Right ventricle myocardium inferior (tissue), 1 donor: ENCODE data around the gene UMAD1. TPM values are rescaled to one million over a fixed set of nuclear protein-coding genes. Genes with fewer than 3 reads are reported as not detected.
"Not testable (repeated sequence)": the region's sequence is repeated elsewhere in the genome, so short reads cannot be mapped to it uniquely, and the experiment has no call there.

ENCODE experiments used
- ATAC-seq: fragments of 200-7000 bp; cut with Tn5 transposase; one replicate; pipeline ENCODE4 v1.9.1; 2020; ENCODE audit warnings: mild to moderate bottlenecking, moderate library complexity
- DNase-seq: peaks from one replicate; pipeline ENCODE4 v3.0.0; 2021; ENCODE audit errors: missing footprints
- intact Hi-C: fragments of 100-400 bp; cut with DNase I; formaldehyde crosslinking; loops from one replicate; pipeline ENCODE4 v1.11.0; 2022
- total RNA-seq: library from RNA; stranded (reverse); fragmentation: NEBNext Ultra II Directional; extraction: Animal tissue kit (Norgen Biotek cat#: 25700); gene quantifications from one replicate; pipeline ENCODE4 v1.2.1, GENCODE V29; 2021
- donor health status: DM: no; HTN: yes; CAD: no; lungs with severe emphysema.

Gene UMAD1
- total RNA-seq, 1 donor from 2014 or later, result 13.3 TPM

DNA sequence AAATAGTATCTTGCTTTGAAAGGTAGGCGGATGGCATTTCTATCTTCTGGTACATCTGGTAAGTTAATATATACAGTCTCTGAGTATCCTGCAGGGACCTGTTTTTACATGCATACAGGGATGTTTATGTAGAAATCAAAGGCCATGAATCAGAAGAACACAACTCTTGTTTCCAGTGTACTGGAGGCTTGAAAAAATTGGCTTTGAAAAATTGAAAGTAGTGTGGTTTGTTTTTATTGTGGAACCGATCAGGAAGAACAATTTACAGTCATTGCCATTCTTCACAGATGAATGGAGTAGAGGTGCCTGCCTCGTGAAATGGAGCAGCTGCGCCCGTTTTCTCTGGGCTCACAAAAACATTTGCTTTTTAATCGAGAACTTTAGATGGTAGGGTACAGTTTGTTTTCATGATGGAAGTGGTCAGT is 131.9 kb downstream of the UMAD1 start:
- intact Hi-C loops, result no loop called here
- DNase-seq (no peak), ATAC-seq (no peak)

DNA sequence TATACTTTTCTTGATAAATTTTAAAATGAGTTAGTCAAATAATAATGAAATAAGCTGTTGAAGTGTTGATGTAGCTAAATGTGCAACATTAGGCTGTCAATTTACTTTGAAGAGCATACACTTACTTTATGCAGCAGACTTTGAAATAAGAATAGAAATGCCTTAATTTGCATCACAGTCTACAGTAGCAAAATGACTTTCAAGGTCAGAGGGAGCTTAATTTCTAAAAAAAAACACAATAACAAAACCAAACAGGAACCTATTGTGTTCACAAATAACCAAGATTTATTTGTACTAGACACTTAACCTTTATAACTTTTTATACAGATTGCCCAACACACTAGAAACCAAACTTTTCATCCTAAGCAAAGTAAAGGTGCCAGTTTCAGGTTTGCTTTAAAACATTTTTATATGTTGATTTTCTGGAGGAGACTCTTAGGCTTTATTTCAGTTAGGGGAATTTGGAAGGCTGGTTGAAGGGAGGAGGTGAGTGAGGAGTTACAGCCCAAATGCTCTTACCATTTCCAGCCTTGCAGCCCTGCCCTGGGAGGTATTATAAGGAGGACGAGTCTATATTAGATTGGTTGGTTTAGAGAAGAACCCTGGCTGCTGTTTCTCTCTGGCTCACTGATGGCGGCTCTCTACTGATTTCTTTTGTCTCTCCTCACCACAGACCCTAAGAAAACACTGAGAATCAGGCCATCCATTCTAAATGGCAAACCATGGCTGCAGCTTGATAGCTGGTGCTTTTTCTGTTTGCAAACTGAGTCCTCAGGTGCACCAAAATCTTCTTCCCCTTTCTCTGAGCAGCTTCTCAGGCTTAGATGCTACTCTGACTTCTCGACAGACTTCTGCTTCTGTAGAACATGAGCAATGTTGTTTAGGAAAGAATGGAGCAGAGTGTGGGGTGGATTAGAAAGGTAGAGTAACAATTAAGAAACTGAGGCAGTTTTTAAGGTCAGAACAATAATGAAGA is 133.1 kb downstream of the UMAD1 start:
- ATAC-seq (no peak), DNase-seq (no peak)
- intact Hi-C loops, result no loop called here

DNA sequence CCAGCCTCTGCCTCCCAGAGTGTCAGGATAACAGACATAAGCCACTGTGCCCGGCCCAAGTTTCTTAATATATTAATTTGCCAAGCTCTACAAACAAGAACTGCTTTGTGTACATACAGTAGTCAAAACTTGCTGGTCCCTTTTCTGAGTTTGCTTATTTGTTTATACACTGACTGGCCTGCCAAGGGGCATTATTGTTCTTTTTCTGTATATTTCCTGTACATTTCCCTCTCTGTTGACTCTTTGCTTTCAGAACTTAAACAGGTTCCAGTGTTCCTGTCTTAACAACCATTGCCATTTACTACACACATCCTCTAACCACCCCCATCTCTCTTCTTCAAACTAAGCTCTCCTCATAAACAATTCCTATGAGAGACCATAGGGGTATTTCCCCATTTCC is 139.3 kb downstream of the UMAD1 start:
- ATAC-seq (no peak), DNase-seq (no peak)
- intact Hi-C loops, result no loop called here

DNA sequence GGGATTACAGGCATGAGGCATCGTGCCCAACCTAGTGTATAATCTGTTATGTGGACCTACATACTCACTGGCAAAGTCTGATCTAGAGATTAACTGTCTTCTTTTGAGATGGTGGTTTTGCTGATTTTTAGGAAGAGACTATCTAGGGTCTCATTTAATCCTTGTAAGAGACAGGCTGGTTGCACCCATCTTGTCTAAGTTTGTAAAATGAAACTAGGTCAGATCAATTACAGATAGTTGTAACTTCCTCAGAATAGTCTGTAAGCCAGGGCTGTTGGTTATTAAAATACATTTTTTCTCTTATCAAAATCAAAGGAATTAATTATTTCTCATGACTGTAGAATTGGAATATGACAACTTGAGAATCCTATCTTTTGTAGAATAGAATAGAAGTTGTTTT is 142.4 kb downstream of the UMAD1 start:
- DNase-seq, result no peak
- ATAC-seq, result no peak
- intact Hi-C loops, result no loop called here

DNA sequence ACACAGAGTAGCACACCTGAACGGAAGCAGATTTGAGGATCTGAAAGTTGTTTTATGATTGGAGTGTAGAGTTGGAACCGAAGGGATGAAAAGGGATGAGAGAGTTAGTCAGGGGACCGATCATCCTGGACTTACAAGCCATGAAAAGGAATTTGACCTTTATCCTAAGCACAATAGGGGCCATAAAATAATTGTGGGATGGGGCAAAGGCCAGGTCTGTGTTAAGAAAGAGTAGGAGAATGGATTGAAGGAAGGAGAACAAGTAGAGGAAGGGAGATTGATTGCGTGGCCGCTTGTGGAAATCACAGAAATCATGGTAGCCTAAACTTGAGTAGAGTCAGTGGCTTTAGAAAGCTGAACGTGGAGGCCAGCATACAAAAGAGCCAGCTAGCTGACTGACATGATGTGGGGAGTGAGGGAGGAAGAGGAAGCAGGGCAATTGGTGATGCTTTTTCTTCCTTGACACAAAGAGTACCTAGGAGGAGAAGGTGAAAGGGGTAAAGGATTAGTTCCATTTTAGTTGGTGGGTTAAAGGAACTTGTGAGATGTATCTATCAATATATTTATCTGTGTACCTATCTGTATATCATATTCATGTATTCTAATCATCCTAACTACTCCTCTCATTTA is 144.9 kb downstream of the UMAD1 start:
- DNase-seq (no peak), ATAC-seq (no peak)
- intact Hi-C loops, result no loop called here

DNA sequence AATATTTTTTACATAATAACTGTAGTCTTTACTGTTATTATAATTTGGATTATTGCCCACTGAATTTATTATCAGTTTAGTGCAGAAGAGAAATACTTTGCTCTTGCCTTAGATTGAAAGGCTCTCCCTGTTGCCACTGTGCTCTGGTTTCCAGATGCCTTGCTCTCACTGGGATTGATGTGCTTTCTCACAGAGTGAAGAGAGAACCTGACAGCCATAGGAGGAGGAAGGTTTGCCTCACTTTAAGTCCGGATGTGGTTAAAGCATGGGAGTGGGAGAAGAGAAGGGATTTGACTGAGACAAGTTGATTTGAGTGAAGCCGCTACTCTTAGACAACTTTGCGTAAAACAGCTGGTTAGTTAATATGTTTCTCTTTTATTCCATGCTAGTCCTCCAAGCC is 146.0 kb downstream of the UMAD1 start:
- DNase-seq, result no peak
- intact Hi-C loops, result no loop called here

DNA sequence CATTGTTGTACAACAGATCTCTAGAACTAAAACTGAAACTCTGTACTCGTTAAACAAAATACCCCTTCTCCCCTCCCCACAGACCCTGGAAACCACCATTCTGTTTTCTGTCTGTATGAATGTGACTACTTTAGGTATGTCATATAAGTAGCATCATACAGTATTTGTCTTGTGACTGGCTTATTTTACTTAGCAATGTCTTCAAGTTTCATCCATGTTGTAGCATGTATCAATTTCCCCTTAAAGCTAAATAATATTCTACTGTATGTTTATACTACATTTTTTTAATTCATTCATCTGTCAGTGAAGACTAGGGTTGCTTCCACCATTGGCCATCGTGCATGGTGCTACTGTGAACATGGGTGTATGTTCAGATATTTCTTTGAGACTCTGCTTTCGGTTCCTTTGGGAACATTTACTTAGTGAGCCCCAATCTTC is 149.0 kb downstream of the UMAD1 start:
- intact Hi-C loops, result no loop called here
- DNase-seq, result no peak
- no peak for ATAC-seq

More for the DNA sequence above, 146.0 kb downstream of the UMAD1 start:
- ATAC-seq, result no peak

DNA sequence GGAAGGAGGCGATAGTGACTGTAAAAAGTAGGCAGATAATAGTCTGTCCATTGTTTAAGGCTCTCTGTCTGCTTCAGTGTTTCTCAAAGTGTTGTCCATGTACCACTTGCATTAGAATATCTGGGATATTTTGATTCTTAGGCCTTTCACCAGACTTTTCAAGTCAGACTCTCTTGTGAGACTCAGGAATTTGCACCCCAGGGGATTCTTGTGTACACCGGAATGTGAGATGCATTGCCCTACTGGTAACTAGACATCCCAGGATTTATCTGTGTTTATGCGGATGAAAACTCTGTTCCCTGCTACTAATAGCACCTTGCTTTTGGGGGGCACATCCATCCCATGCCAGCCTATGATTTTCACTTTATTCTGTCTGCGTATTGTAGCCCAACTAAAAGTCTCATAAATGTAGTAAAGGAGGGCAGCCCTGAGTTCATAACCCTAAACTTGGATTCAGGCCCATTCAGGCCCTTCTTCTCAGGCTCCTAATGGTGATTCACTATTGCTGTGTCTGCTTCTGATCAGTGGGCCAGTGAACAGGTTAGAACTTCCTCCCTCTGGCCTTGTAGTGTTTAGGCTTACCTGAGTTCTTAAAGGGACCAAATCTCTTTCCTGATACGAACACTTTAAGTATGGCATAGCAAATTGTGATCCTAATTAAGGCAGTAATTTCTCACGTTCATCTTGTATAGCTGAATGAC is 149.6 kb downstream of the UMAD1 start:
- DNase-seq (no peak), ATAC-seq (no peak)
- intact Hi-C loops, result no loop called here

DNA sequence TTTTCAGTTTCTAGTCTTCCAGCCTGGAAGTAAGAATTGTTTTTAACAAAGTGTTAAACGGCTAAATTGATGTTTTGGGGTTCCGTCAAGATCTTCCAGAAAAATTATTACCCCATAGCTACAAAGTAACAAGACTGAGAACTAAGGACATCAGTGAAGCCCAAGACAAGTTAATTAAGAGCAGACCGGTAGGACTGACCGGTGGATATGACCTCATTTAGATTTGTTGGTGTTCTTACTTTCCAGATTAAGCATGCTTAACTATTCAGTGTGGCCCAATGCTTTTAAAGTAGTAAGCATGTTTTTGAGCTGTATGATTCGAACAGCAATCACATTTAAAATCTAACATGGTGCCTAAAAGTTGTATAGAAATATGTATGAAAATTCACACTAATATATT is 151.0 kb downstream of the UMAD1 start:
- ATAC-seq (no peak), DNase-seq (no peak)
- intact Hi-C loops, result no loop called here

DNA sequence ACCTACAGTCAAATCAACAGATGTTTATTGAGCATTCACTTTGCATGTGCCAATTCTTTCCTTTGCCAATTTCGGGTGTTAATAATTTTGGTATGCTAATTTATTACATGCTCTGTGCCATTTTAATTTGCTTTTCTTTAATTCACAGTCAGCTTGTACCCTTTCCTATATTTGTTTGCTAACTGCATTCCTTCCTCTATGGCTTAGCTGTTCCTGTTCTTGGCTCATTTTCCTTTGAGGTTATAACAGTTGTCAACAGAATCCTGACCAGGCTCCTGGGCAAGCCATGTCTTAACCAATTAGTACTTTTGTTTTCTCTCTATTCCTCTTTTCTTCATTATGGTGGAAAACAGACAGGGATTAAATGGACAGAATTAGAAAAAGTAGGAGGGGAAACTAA is 151.5 kb downstream of the UMAD1 start:
- DNase-seq (no peak), ATAC-seq (no peak)
- intact Hi-C loops, result no loop called here

DNA sequence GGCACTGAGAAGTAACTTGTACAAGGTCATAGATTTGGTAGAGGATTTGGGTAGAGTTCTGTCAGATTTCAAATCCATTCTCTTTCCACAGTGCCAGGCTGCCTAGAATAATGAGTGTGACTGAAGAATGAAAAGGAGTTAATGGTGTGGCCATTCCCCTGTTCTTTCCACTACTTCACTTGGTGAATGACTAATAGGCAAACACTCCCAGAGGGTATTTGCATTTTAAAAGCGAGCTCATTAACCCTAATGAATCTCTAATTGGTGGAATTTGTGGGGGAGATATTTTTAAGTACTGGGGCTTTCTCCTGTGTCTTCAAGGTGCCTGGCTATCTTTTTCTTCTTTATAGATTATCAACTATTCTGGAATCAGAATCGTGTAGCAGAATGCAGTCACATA is 152.7 kb downstream of the UMAD1 start:
- DNase-seq (no peak), ATAC-seq (no peak)
- intact Hi-C loops, result no loop called here

DNA sequence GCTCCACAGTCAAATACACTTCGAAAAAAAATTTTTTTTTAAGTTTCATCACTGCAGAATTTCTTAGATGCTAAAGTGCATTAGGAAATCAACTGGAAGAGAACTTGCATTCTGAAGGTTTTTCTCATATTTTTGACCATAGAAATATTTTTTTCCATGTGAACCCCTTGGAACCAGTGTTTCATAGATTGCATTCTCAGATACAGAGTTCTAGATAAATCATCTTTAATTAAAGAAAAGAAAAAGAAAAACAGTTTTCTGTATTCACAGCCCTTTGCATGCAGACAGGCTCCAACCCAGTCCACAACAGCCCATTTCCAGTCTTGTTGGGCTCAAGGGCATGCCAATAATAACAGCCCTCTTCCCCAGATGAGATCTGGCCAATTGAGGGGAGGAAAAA is 153.4 kb downstream of the UMAD1 start:
- no peak for ATAC-seq
- intact Hi-C loops, result no loop called here
- no peak for DNase-seq

DNA sequence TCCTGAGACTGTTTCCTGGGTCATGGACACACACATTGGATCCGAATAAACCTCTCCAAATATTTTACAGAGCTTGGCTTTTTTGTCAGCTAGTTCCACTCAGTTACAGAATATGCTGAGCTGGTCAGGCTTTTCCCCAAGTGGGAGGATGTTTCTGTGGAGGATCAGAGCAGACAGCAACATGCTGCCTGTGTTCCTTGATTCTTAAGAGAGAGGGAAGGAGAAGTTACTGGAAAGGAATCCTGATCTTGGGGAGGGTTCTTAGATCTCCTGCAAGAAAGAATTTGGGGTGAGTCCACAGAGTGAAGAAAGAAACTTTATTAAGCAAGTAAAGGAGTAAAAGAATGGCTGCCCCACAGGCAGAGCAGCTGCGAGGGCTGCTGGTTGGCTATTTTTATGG is 154.7 kb downstream of the UMAD1 start:
- no peak for DNase-seq
- intact Hi-C loops, result no loop called here
- ATAC-seq, result no peak

DNA sequence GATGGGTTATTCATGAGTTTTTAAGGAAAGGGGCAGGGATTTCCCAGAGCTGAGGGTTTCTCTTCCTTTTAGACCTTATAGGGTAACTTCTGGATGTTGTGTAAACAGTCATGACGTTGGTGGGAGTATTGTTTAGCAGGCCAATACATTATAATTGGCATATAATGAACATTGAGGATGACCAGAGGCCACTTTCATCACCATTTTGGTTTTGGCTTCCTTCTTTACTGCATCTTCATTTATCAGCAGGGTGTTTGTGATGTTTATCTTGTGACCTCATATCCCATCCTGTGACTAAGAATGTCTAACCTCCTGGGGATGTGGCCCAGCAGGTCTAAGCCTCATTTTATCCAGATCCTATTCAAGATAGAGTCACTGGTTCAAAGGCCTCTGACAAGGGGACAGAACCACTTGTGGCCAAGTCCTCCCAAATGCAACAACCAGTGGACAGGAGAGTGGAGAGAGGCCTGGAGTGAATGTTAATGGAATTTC is 155.1 kb downstream of the UMAD1 start:
- intact Hi-C loops, result no loop called here
- no peak for DNase-seq
- ATAC-seq, result no peak

DNA sequence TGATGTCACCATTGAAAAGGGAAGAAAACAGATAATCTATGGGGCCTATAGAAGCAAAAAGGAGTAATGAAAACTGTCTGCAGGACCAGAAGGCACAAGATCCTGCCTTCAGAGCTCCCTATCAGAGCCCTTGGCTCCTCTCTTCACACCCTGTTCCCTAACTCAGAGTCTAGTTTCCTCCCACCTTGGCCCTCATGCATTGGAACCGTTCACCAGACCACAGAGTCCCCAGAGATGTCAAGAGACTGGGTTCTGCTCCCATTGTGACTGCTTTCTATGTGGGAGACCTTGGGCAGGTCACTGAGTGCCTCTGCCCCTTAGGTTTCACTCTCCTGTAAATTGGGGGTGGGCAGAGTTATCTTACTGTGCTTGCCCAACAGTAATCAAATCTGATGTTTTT is 158.0 kb downstream of the UMAD1 start:
- intact Hi-C loops, result no loop called here
- ATAC-seq (no peak), DNase-seq (no peak)

DNA sequence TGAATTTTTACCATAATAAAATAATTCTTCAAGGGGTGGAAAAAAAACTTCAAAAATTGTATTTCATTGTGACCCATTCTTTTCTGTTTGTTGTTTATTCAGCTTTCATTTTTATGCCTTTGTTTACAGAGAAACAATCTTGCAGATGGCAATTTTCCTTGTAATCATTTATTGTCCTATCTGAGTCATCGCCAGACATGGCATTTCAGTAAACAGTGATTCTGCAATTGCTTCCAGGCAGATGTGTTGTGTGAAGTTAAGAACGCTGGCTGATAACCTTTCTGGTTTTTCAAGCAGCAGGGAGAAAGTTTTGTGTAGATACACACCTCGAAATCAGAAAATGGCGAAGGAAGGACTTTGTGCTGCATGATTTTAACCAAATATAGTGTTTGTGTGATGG is 158.6 kb downstream of the UMAD1 start:
- no peak for DNase-seq
- ATAC-seq, result no peak
- intact Hi-C loops, result no loop called here

DNA sequence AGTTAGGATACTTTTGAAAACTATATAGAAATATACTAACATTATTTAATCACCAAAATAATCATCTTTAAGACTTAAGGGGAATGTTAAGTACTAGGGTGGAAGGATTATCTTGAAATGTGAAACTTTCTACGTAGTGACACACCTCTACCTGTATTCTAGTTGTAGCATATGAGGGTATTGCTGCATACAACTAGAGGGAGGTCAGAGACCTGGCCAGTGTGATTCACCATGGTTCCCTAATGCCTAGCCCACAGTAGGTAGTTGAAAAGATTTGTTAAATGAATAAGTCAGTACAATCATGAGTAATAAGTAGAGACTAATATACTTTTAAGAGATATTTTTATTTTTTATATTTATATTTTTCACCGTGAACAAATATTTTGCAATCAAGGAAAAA is 162.0 kb downstream of the UMAD1 start:
- intact Hi-C loops, result no loop called here

DNA sequence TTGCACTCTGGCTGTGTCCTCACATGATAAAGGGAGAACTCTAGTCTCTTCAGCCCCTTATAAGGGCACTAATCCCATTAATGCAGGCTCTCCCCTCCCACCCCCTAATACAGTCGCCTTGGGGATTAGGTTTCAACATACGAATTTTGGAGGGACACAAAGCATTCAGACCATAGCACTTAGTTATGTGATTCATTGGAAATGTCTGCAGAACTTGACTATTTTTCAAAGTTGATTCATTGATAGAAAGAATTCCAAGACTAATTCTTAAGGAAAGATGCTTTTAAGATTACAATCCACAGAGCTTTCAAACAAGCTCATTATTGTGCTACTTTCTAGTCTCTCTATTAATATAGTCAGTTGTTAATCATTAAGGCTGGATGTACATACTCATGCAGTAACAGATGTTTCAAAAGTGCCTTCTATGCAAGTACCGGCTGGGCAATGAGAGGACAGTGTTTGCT is 163.2 kb downstream of the UMAD1 start:
- intact Hi-C loops, result no loop called here
- ATAC-seq (no peak), DNase-seq (no peak)

More for the DNA sequence above, 162.0 kb downstream of the UMAD1 start:
- DNase-seq (no peak), ATAC-seq (no peak)

DNA sequence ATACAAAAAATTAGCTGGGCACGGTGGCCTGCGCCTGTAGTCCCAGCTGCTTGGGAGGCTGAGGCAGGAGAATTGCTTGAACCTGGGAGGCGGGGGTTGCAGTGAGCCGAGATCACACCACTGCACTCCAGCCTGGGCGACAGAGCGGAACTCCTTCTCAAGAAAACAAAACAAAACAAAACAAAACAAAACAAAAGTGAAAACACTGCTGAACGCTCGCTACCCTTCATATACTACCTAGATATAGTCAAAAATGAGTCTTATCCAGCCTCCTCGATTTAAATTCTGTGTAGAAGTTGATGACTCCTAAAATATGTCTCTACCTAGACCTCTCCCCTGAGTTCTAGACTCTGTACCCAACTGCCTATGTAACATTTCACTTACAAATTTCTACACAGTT is 164.3 kb downstream of the UMAD1 start:
- ATAC-seq, DNase-seq, intact Hi-C loops: not testable (repeated sequence)
